Renal cortical epithelial cell (primary cell): ENCODE data around the gene GNB5. TPM values are rescaled to one million over a fixed set of nuclear protein-coding genes. Genes with fewer than 3 reads are reported as not detected.
"Not testable (repeated sequence)": the region's sequence is repeated elsewhere in the genome, so short reads cannot be mapped to it uniquely, and the experiment has no call there.

Source experiments
- DNase-seq: peaks from one replicate; pipeline ENCODE4 v3.0.0-alpha.2; 2011; ENCODE audit warnings: low read depth
- total RNA-seq: library from RNA; depleted of rRNA; stranded (reverse); fragments of >200 nt; gene quantifications from 2 replicates; pipeline ENCODE4 v1.2.3, GENCODE V29; 2014

The GNB5 gene
- total RNA-seq, 1 donor from 2014 or later = 42.7 TPM

DNA sequence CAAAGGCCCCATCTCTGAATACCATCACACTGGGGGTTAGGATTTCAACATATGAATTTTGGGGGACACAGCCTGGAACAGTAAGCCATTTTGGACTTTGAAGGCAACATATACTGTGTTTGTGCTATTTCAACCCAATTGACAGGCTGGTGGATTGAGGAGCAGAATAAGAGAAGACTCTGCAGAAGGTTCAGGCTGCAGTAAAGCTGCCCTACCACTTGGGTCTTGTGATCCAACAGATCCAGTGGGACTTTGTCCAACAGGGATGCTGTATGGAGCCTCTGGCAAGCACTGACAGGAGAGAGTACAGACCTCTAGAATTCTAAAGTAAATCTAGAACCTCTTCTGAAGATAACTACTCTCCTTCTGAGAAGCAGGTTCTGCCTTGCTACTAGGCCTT, 77.5 kb downstream of the GNB5 start:
- DNase-seq = no peak

DNA sequence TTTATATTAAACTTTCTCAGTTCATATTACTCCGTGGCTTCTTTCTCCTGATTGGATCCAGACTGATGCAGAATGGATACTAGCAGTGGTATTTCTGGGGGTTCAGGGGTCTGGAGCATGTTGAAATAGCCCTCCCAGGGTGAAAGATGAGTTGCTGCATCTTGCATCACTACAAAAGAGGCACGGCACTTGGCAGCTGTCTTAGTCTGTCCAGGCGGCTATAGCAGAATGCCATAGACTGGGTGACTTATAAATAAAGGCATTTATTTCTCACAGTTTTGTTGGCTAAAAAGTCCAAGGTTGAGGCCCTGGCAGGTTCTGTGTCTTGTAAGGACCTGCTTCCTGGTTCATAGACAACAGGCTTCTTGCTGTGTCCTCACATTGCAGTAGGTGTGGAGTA, 78.0 kb downstream of the GNB5 start:
- DNase-seq = no peak

DNA sequence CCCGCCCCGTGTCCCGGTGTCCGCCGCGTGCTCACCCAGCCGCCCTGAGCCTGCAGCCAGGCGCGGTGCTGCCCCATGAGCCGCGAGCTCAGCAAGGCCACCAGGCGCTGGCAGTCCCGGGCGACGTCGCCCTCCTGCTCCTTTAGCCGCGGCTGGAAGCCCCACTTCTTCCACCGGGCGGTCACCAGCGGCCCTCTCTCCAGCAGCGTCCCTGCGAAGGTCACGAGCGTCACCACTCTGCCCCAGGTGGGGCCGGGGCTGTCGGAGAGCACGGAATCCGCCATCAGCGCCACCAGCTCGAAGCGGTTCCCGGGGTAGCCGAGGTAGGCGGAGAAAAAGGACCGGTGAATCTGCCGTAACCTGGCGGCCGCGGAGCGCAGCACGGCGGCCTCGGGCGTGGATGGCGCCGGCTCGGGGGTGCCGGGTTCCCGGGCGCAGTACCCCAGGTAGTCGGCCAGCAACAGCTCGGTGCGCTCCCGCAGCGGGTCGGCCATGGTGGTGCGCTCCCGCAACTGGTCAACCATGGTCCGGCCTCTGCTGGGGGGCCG, 78.9 kb downstream of the GNB5 start:
- no peak for DNase-seq

DNA sequence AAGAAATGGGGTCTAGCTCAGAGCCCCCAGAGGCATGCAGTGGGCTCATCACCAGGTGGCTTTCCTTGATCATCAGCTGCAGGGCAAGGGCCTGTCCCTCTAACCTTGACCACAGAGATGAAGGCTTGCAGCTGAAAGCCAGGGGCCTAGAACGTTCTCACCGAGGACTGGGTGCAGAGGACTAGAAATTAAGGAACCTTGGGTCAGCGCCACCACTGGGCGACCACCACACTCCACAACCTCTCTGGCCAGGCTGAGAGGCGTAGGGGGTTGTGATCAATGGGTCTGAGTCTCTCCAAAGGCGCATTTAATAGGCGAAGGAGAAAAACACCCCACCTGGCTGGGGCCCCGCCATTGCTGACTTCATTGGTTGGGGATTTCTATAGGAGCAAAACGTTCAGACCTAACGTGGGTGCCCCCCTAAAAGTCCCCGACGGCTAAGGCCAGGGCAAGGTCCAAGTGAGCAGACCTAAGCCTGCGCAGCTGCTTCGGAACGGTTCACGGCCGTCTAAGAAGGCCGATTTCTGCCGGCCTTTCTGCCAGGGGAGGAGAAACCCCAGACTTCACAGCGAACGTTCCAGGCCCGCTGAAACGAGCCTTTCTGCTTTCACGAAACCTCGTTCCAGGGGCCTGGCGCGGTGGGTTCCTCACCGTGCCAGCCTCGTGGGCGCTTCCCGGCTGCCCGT, 79.5 kb downstream of the GNB5 start:
- DNase-seq = no peak

DNA sequence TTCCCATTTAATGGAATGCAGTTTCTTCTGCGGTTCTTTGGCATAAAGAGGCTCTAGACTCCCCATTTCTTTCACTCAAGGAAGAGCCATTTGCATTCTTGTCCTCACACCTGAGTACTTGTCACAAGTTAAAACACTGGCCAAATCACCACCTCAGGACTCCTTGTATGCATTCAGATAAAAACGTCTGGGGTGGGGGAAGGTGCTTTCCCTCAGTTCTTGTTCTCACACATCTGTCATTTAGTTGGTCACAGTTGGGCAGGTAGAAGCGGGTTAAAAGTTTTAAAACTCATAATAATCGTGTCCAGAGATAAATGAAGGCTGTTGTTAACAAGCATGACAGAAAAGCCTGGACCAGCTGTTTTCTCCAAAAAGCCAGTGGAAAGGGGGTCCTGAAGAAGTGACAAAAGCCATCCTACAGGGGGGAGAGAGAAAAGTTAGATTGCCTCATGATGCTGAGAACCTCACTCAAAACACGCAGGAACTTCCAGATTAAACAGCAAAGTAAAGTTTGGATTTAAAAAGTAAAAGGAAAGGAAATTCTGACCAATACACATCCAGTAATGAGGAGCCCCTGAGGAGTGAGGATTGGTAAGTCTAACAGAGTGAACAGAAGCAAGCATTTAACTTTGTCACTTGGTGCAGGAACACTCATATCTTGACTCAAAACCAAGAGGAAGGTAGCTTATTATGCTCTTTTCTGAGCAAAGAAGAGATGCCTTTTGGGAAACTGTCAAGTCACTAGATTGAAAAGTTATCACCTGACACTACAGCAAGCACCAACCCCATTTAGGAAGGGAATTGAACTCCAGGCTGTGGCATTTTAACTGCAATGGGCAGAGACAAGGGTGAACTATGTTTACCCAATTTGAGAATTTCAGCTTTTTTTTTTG, 81.4 kb downstream of the GNB5 start:
- DNase-seq = no peak

DNA sequence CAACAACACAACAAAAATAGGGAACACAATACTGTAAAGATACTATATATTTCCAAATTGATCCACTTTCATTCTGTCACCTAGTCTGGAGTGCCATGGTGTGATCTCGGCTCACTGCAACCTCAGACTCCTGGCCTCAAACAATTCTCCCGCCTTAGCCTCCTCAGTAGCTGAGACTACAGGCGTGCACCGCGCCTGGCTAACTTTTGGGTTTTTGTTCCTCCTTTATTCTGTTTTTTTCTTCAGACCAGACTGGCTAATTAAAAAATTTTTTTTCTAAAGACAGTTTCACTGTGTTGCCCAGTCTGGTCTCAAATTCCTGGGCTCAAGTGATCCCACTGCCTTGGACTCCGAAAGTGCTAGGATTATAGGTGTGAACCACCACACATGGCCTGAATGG, 84.0 kb downstream of the GNB5 start:
- DNase-seq = no peak

DNA sequence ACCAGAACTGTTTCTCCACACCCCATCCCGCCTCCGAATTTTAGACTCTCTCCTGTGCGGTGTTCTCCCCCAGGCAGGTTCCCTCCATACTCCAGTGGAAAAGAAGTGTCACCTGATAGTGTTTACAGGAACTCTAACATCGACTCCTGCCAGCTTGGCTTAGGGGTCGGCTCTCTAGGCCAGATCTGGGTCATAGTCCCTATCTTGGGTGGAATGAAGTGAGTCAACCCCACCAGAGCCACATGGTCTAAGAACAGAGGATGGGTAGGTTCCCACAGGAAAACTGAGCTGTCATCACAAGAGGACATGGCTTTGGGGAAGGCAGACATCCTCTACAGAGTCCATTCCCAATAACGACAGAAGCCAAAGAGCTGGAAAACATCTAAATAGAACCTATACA, 84.6 kb downstream of the GNB5 start:
- no peak for DNase-seq

DNA sequence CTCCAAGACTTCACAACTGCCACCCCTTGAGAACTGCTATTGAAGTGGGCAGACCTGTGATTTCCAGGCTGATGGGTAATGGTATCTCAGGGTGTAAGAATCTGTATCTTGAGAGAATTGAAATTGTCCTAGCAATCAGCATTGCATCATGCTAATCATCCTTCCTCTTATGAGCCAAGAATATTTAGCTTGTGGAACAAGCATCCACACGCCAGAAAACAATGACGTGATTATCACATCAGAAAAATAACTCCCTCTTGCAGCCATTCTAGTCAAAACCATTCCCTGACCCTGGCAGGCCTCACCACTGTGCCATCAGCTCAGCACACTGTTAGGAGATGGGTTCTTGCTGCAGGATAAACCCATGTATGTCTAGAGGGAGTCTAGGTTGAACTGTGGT, 85.3 kb downstream of the GNB5 start:
- no peak for DNase-seq

DNA sequence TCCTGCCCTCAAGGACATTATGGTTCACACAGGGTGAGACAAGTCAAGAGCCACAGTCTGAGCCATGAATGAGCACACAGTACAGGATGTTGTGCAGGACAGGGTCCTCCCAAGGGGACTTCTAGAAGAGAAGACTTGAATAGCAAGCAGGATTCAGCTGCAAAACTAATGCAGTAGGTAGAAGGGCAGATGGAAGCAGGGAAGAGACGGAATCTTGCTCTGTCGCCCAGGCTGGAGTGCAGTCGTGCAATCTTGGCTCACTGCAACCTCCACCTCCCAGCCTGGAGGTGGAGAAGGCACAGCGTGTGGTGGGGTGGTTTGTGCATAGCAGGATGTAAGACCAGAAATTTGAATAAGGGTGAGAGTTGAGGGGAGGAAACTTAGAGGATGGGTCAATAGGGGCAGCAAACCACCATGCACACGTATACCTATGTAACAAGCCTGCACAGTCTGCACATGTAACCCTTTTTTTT, 86.6 kb downstream of the GNB5 start:
- no peak for DNase-seq

DNA sequence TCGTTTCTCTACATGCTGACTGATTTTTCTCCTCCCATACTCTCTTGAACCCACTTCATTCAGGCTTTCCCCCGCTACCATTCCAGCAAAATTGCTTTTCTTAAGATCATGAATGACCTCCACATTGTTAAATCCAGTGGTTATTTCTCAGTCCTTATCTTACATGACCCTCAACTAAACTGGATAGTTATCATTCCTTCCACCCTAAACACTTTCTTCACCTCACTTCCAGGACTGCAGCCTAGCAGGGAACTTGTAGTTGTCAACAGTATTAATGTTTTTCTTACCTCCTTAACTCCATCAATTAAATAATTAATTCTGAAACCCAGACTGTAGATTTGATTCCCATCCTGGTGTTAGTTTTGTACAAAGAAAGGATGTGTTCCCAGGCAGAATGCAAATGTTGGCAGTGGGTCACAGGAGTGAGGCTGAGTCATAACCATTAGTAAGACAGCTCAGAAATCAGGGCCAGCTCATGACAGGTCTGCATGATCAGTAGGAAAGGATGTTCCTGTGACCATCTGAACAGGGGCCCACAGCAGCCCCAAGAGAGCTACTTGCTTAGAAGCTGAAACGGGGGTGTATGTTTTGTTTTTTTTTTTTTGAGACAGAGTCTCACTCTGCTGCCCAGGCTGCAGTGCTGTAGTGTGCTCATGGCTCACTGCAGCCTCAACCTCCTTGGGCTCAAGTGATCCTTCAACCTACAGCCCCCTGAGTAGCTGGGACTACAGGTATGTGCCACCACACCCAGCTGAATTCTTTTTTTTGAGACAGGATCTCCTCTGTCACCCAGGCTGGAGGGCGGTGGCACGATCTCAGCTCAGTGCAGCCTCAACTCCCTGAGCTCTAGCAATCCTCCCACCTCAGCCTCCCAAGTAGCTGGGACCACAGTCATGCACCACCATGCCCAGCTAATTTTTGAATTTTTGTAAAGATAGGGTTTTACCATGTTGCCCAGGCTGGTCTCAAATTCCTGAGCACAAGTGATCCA, 87.7 kb downstream of the GNB5 start:
- DNase-seq = peak; percentile 95

DNA sequence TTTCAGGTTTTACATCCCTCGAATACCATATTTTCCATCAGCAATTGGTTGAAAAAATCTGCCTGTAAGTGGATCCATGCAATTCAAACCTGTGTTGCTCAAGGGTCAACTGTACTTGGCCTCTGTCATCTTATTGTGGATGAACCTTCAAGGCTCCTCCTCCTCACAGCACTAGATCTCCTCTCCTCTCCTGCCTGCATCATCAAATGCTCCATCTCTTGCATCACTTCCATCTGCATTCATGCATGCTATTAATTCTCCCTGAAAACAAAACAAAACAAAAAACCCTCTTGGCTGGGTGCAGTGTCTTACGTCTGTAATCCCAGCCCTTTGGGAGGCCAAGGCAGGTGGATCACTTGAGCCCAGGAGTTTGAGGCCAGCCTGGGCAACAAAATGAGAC, 88.7 kb downstream of the GNB5 start:
- peak; percentile 93 for DNase-seq

DNA sequence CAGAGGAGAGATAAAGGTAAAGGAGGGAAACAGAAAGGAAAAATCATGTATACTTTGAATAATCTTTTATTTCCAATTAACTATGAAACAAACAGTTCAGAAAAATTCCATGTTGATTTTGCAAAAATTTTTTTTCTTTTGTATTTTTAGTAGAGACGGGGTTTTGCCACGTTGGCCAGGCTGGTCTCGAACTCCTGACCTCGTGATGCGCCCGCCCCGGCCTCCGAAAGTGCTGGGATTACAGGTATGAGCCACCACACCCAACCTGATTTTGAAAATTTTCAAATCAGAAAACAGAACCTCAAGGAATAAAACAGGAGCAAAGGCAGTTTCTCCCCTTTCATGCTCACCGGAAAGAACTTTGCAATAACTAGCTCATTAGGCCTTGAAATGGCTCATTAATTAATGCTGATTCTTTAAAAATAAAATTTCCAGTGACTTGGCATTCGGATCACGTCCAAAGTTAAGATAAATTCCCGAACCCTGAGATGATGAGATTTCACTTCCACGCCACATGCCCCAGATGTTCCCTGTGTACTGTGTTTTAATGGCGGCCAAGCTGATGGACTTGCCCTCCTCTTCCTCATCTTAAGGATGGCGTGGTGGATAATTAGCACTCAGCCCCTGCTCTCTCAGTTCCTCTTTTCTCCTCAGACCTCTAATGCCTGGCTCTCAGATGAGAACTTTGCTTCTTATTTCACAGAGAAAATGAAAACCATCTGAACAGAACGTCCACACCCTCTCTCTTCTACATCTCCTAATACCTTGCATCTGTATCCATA, 89.5 kb downstream of the GNB5 start:
- DNase-seq = no peak

DNA sequence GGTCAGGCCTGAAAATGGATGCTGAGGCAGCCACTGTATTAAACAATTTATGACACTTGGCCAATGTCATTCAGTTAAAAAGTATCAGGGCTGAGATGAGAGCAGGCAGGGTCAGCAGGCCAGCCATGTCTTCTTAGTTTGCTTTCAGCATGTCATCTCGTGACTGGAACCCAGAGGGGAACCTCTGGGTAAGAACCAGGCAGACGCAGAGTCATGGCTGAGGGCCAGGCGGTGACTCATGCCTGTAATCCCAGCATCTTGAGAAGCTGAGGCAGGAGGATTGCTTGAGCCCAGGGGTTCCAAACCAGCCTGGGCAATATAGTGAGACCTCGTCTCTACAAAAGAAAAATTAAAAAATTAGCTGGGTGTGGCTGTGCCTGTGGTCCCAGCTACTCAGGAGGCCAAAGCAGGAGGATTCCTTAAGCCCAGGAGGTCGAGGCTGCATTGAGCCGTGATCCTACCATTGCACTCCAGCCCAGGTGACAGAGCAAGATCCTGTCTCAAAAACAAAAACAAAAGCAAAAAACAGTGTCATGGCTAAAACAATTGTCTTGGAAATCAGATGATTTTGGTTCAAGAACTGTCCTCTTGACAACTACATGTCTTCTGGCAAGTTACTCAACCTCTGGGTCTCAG, 90.3 kb downstream of the GNB5 start:
- DNase-seq = peak; percentile 92

DNA sequence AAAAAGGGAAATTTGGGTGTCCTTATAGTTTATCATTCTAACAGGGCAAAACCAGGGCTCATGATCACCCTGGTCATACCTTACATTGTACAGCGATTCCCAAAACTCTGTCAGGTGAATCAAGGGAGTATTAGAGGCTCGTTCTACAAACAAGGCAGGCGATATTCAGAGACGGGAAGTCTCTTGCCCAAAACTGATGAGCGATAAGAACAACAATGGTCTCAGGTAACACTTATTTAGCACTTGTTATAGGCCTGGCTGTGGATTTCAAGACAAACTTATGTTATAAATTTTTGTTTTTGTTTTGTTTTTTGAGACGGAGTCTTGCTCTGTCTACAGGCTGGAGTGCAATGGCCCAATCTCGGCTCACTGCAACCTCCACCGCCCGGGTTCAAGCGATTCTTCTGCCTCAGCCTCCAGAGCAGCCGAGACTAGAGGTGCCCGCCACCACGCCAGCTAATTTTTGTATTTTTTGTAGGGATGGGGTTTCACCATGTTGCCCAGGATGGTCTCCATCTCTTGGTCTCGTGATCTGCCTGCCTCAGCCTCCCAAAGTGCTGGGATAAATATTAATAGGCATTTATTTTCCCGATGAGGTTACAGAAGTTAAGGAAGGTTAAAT, 91.4 kb downstream of the GNB5 start:
- no peak for DNase-seq

DNA sequence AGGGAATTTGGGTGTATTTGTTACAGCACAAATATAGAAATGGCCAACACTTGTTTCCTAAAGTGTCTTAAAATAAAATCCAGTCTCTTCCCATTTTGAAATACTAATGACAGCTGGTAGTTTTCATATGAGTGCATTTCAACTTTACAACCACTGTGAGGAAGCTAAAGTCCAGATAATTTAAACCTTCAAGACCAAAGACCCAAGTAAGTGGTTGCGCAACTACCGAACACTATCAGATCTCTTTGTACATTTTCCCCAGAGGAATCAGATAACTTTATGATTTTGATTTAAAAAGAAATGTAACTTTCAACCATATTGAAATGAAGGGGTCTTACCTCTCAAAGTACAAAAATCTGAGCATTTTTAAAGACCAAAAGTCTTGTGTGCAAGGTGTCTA, 92.9 kb downstream of the GNB5 start:
- no peak for DNase-seq

DNA sequence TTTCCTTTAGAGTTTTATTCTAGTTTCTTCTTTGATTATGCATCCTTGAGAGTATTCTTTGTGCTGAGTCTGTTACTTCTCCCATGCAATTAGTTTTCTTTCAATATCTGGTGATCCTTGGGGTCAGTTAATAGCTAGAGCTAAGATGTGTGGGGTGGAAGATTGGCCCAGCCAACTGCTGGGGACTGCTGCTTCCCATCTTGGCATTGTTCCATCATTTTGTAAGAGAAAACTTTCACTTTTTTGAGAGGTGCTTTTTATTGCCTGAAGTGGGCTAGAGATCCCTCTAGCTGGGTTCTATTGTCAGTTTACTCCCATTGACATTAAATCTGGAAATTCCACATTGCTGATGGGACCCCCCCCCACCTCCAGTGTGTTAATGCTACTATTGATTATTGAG, 94.0 kb downstream of the GNB5 start:
- no peak for DNase-seq

DNA sequence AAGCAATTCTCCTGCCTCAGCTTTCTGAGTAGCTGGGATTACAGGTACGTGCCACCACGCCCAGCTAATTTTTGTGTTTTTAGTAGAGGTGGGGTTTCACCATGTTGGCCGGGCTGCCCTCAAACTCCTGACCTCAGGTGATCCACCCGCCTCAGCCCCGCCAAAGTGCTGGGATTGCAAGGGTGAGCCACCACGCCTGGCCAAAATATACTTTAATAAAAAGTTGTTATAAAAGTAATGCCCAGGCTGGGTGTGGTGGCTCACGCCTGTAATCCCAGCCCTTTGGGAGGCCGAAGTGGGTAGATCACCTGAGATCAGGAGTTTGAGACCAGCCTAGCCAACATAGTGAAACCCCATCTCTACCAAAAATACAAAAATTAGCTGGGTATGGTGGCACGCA, 94.7 kb downstream of the GNB5 start:
- DNase-seq = not testable (repeated sequence)

DNA sequence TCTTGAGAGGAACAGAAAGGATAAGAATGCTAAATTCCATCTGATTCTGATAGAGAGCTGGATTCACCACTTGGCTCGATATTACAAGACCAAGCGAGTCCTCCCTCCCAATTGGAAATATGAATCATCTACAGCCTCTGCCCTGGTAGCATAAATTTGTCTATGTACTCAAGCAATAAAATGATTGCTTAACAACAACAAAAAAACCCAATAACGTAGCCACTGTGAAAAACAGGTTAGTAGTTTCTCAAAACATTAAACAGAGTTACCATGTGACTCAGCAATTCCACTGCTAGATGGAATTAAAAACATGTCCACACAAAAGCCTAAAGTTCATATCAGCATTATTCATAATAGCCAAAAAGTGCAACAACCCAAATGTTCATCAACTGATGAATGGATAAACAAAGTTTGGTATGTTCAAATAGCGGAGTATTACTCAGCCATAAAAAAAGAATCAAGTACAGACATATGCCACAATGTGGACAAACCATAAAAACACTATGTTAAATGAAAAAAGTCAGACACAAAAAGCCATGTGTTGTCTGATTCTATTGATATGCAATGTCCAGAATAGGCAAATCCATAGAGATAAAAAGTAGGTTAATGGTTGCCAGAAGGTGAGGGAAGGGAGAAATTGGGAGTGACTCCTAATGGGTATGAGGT, 95.5 kb downstream of the GNB5 start:
- peak; percentile 82 for DNase-seq
